Stimulated activated CD4-positive, alpha-beta T cell treated with anti-CD3 and anti-CD28 coated beads, TNF-alpha, amount 100 ng/mL, for 4 hours (primary cell): ENCODE measurements around the gene ASIC4.

Source experiments
- DNase-seq, 3 experiments: peaks; one replicate each; pipeline ENCODE4 v3.0.0-alpha.2; 2020; ENCODE audit warnings: low read depth in 3 of 3

Gene ASIC4

DNA sequence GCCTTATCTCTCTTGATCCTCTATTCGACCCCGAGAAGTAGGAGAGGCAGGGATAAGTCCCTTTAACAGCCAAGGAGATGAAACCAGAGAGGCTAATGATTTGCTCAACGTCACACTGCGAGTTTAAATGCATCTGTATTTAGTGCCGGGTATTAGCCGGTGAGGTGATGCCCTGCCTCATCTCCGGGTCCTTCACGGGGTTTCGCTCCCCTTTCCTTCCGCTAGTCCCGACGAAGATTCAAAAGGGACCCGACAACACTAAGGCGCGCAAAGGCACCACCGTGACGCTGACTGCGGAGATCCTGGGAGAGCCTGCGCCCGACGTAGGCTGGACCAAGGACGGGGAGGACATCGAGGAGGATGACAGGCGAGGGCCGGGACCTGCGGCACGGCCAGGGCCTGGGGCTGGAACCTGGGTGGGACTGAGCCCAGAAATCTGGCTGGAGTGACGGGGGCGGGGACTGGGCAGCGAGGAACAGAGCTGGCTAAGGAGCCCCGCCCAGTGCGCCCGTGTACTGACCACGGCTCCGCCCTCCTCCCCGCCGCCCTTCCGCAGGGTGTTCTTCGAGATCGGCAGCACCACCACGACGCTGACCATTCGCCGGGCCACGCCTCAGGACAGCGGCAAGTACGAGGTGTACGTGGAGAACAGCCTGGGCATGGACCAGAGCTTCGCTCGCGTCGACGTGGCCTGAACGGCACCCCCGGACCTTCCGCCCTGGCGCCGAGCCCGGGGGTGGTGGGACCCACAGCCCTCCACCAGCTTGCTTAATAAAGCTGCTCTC lies 16.6 kb upstream of the ASIC4 start:
- DNase-seq: peak in 1 of 3 experiments; percentile 5

DNA sequence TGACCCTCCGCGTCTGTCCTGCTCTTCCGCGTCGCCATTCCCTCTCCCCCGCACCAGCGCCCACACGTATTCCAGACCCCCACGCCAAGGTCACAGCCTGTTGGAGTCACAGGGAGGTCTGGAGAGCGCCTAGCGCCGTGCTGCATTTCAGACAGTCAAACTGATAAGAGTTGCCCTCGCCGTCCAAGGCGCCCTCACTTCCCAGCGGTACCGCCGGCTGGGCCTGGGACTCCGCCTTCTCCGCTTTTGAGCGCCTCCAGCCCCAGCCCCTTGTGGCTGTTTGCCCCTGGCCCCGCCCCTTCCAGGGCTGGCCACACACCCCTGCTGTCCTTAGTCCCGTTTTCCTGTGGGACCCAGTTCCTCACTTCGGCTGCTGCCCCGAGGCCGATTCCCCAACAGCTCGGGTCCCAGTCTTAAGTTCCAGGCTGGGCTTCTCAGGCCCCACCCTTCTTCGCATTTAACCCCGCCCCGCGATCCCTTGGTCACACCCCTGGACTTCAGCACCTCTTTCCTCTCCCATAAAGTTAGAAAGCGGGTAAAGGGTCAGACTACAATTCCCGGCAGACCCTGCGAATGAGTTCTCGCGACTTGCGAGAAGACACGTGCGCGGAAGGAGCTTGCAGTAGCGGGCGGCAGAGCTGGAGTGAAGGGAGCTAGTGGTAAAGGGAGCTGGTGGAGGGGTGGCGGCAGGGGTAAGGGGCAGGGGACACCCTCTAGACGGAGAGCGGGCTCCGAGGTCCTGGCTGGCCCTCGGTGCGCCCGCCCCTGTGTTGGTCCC lies 15.8 kb upstream of the ASIC4 start, which contains the start of gene GMPPA:
Gene GMPPA (plus strand): TSS at position 612 of the 778 bp plus-strand sequence. CDS start 1,085 bp downstream, outside the sequence.
- DNase-seq: peak; percentile 78 to 88 (median 84)

DNA sequence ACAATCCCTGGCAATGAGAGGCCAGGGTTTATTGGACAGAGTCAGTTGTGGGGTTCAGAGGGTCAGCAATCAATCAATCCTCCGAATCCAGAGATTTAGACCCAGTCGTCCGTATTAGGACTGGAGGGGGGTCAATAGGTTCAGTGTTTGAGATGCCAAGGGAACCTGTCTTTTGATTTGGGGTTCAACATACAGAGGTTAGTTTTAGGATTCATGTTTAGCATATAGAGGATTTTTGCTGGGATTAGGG lies 15.3 kb upstream of the ASIC4 start:
- DNase-seq: no peak

DNA sequence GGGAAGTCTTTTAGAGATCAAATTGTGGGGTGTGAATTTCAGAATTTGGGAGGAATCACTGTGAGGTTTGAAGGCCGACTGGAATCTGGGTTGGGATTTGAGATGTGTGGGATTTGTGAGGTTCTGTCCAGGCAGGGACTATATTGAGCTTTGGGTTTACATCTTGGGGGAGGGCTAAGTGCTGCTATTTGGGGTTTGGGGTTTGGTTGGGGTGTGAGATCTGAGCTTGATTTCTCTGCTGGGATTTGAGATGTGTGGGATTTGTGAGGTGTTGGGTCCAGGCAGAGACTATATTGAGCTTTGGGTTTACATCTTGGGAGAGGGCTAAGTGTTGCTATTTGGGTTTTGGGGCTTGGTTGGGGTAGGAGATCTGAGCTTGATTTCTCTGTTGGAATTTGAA lies 14.7 kb upstream of the ASIC4 start:
- DNase-seq: no peak

DNA sequence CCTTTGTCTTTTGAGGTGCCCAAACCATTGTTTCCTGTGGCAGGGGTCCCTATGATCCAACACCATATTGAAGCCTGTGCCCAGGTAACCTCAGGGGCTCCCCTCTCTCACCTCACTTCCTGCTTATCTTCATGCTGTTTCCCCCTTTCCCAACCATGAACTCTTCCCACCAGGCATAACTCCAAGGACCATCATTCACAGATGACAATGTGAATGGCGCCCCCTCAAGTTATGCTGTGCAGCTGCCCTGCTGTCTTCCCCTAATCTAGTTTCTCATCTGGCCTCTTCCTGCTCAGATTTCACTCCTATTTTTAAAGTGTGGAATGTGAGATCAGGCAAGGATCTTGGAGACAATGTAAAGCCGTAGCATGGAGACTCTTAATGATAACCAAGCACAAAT lies 14.1 kb upstream of the ASIC4 start:
- DNase-seq: no peak

DNA sequence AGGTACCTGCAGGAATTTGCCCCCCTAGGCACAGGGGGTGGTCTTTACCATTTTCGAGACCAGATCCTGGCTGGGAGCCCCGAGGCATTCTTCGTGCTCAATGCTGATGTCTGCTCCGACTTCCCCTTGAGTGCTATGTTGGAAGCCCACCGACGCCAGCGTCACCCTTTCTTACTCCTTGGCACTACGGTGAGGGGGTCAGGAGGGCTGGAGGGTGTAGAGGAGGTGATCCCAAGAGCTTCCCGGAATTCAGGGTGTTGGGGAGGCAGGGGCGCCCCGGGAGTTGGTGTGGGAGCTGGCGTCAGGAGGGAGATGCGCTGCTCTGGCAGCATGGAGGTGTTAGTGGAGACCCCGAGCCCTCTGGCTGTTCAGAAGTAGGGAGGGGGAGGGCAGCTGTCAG lies 12.4 kb upstream of the ASIC4 start:
- no peak for DNase-seq

DNA sequence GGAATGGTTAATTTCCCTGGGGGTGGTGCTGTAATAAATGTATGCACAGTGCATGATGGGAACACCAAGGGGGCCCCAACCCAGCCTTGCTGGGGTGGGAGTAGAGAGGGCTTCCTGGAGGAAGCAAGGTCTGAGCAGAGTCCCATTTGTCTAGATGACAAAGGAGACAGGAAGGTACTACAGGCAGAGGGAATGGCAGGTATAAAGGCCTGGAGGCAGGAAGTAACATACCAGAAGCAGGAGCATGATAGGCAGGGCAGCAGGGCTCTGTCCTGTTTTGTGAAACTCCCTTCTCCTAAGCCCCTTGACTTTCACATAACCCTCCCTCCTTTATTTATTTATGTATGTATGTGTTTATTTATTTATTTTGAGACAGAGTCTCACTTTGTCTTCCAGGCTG lies 11.7 kb upstream of the ASIC4 start:
- no peak for DNase-seq

DNA sequence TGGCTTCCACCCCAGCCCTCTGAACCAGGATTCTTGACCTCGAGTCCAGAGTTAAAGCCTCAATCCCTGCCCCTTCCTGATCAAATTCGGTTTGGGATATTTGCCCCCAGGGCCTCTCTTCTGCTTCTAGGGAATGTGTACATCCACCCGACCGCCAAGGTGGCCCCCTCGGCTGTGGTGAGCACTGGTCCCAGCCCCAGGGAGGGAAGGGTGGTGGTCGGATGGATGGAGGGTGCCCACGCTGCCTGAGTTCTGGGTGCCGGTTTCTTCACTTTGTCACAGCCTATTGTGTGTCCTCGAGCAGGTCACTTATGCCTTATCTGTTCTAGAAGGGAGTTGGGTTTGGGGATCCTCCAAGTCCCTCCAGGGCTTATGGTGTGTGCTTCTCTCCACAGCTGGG lies 8.7 kb upstream of the ASIC4 start:
- DNase-seq: no peak

DNA sequence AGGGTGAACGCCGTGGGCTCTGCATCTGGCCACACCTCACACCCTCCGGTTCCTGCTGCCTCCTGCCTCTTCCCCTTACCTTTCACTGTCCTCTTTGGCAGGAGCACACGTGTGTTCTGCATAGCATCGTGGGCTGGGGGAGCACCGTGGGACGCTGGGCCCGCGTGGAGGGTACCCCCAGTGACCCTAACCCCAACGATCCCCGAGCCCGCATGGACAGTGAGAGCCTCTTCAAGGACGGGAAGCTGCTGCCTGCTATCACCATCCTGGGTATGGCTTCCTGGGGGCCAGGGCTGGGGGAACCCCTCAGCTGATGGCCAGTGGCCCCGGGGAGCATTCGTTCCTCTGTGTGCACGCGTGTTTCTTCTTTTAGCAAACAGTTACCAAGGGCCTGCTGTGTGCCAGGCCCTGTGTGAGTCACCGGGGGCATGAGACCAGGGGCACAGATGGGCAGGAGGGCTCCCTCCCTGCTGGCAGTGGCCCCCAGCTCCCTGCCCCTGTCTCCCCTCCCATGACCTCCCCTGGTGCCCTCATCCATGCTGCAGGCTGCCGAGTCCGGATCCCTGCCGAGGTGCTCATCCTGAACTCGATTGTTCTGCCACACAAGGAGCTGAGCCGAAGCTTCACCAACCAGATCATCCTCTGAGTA lies 8.0 kb upstream of the ASIC4 start:
- no peak for DNase-seq

DNA sequence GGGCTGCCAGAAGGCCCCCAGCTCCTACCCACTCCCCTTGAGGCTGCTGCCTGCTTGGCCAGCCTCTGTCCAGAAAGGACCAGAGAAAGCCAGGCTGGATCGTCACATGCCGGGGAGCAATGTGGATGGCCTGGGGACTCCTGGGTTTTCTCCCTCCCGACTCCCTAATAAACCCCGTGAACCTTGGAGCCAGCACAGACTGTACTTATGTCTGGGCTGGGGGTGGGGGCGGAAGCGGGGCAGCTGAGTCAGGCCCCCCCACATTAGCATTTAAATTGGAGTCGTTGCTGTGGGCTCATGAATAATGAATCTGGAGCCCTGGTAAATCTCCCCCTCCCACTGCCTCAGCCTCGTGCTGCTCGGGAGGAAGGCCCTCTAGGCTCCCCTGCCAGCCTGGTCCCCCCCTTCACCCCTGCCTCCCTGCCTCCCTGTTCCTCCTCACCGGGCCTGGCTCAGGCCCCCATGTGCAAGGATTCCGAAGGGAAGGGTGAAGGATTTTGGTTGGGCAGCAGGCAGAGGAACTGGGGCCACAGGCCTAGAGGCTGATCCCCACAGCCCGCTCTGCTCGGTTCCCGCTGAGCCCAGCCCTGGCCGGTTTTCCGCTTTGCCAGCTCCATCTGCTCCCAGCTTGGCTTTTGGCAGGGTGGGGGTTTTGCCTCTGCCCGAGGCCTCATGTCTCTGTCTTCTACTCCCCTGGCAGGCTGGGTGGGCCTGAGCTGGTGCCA lies 7.3 kb upstream of the ASIC4 start:
- no peak for DNase-seq

DNA sequence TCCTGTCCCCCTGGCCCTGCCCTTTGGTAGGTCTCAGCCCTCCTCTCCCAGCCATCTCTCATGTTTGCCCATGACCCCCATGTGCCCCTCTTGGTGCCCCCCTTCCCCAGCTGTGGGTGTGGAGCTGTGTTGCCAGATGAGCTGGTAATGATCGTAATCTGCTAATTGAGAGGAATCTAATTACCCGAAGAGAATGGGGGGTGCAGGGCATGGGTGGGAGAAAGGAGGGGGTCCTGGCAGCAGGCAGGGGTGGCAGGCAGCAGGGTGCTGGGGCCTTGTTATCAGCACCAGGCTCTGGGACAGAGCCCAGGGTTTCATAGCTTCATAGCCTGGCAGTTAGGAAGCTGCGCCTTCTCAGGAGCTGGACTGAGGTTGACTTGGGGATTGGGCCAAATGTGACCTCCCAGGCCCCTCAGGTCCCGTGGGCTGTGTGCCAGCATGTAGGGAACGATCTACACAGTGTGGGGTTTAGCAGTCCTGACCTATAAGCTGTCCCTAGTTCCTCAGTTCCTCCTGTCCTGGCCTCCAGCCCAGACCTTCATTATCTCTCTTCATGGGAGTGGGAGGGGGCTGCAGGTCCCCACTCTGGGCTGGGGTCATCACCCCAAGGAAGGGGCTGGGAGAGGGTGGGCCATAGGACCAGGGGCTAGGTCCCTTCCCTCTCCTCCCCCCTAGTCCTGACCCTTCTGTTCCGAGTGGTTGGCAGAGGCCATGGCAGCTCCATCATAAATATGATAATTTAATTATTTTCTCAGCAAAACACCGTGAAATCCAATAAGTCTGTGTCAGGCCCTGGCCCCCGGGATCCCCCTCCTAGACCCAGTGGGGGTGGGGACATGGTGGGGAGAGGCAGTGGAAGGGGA lies 6.5 kb upstream of the ASIC4 start:
- no peak for DNase-seq

DNA sequence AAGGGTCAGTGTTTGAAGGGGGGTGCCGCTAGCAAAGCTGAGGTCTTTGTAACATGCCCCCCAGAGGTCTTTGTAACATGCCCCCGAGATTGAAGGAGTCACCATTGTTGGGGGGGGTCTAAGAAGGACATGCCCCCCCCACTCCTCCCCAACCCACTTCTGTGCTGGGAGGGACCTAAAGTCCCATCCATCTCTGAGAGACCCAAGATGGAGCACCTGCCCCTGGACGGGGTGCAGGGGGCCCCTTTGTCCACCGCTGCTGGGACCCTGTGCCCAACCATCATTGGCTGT lies 5.9 kb upstream of the ASIC4 start:
- DNase-seq: no peak

DNA sequence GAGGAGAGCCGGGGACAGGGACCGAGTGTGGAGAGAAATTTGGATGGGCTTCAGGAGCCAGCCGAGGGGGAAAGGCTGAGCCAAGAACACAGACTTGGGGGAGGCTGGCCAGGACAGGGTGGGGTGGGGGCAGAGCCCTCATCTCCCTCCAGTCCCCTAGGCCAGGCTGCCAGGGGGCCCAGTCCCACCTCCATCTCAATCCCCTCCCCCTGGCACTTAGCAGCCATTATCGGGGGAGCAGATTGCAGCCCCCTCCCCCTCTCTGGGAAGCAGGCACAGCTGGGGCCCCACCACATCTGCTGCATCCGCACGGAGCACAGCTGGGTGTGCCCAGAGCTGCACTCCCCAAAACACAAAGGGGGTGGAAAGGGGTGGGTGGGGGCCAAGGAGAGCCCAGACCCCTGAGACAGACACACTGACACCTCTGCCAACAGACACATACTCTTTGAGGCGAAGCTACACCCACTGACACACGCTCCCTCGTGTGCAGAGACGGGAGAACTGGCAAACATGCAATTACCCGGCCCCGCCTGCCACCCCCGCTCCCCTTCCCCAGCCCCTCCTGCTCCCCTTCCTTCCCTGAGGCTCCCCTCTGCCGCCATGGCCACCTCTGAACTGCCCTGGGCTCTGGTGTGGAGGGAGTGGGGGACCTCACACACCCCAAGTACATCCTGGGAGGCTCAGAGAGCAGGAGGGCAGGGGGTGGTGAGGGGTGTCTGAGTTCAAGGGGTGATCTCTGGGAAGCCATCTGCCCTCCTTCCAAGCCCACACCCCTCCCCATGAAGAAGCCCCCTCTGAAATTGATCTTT lies 5.1 kb upstream of the ASIC4 start:
- DNase-seq: no peak

DNA sequence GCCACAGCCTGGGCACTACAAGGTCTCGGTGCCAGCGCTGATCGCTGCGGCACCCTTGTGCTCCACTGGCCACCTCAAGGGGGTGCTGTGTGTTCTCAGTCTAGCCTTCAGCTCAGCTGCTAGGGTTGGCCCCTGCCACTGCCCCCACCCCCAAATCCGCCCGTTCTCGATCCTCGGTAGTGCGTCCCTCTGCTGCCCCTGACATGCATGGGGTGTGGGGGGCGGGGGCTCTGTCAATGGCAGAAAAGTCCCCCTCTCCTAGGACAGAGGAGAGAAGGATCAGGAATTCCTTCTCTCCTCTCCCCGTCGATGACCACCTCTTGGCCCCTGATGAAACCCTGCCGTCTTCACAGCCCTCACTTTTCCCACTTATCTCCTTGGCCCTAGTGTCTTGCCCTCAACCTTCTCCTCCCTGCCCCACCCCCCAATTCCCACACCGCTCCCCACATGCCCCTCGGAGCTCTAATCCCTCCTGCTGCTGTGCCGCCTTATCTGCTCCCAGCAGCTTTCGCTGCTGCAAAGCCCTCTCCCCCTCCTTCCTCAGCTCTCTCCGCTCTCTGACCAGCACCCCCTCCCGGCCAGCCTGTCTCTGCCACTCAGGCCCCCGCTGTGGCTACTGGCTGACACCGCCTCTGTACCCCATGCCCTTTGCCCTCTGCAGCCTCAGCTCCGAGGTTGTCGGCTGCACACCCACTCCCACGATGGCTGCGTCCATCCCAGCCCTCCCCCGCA lies 4.3 kb upstream of the ASIC4 start:
- peak in 1 of 3 experiments; percentile 16 for DNase-seq

DNA sequence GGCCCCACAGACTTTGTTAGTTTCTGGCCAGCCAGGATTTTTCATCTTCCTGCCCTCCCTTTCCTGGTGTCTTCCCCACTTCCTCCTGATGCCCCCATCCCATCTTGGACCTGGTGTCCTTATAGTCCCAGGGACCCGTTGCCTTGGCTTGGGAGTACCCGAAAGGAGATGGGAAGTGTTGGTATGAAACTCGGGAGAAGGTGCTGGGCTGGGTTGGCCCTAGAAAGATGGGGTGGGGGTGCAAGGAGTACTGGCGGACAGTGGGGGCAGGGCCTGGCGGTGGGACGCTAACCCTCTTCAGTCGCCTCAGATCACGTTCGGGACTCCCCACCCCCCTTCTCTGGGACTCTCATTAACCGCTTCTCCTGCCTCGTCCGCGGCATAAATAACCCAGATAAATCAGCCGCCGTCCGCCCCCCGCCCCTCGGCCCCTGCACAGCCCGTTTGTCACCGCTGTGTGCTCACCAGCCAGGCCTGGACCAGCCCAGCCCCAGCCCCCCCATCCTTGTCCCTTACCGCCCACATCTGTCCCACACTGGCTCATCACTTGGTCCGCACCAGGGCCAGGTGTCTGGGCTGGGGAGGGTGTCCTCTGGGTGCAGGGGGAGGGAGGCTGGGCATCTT lies 3.7 kb upstream of the ASIC4 start:
- no peak for DNase-seq

DNA sequence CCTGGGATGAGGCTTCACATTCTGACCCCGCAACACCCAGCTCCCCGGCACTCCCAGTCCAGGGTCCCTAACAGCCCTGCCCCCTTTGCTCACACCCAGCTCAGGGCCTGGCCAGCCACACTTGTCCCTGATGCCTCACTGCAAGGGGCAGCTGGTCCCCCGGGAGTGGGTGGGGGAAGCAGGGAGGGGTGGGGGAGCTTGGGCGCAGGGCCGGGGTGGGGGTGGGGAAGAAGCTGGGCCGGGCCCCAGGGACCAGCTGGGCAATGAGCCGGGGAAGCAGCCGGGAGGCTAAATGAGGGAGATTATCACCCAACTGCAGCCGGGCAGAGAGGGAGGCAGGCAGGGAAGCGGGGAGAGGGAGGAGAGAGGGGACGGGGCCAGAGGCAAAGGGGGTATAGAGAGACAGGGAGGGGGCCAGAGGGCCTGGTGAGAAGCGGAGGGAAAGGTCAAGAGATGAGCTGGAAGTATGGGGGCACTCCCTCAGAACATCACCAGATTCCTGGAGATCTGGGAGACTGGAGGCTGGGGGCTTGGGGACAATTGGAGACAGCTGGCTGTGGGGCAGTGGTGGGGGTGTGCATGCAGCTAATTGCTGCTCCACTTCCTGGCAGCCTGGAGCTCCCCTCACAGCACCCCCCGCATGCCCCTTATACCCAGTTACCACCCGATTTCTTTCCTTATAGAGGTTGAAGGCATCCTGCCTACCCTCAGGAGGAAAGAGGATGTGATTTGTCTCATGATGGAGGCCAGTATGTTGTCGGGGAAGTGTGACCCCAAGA lies 2.5 kb upstream of the ASIC4 start:
- DNase-seq: no peak

DNA sequence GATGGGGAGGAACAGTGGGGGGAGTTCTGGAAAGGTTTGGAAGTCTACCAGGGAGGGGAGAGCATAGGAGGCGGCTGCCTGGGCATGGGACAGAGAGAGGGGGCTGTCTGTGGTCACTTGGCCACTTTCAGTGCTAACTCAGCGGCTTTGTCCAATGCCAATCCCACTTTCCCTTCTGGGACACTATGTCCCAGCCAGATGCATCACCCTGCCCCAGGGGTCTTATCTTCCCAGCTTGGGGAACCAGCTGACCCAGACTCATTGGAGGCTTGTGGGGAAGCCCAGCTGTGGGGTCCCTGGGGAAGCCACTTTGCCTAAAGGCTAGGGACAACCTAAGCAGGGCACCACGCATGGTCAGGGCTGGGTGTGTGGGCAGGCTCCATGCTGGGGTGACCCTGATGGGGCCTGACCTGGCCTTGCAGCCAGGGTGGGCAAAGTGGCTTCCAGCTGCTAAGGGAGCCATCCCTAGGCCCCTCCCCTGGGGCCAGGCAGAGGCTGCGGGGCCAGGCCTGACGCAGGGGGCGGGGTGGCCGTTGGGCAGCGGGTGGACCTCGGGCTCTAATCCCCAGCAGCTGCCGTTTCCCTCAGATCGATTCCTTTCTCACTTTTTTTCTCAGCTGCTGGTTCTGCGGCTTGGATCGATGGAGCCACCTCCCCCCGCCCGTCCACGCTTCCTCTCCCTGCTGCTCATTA lies 1.6 kb upstream of the ASIC4 start:
- DNase-seq: no peak

DNA sequence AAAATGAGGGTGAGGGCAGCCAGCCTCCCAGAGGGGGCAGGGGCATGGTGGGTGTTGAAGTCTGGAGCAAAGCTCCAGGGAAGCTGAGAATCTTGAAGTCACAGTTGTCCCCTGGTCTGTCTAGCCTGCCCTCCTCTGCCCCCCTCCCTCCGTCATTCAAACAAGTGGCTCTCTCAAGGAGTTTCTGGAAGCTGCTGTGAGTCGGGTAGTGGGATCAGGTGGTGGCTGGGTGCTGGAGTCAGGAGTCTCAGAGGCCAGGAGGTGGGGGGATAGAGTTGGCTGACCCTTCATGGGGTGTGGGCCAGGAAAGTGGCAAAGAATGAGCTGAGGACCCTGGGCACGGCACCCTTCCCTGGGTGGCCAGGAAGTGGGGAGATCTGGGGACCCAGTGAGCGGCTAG lies 495 bp upstream of the ASIC4 start:
- DNase-seq: no peak
